HepG2 (cell line): Measurements from ENCODE around the gene TNPO3. TPM values are rescaled to one million over a fixed set of nuclear protein-coding genes. Genes with fewer than 3 reads are reported as not detected.

Source experiments
- ATAC-seq: fragments of 200-7000 bp; cut with Tn5 transposase; 3 replicates; pipeline ENCODE4 v1.9.1; 2020; ENCODE audit warnings: mild to moderate bottlenecking, moderate library complexity
- BruUV-seq: library from RNA; stranded (reverse); fragments of 400-500 nt; replicated peaks from 2 replicates; lab custom pipeline; 2021; lab: Mats Ljungman, UMichigan
- CTCF ChIA-PET: fragments of 300-600 bp; formaldehyde crosslinking; extraction: SDS; loops from one replicate; lab custom pipeline; 2021; ENCODE audit warnings: low total read pairs, inconsistent platforms, low intra/inter-chr PET ratio; lab: Yijun Ruan, JAX
- POLR2A ChIA-PET: fragments of 350-600 bp; sonication (Branson Sonifier 250); formaldehyde crosslinking; loops from one replicate; lab custom pipeline; 2020; ENCODE audit warnings: antibody characterized with exemption, inconsistent platforms; lab: Yijun Ruan, JAX
- DNase-seq: peaks from one replicate; pipeline ENCODE4 v3.0.0-alpha.2; 2015; ENCODE audit warnings: low spot score
- FAIRE-seq: peaks from 3 replicates; lab custom pipeline; 2011; peaks lifted over from hg19 to GRCh38; lab: Jason Lieb, UNC
- H2AFZ ChIP-seq: one replicate; pipeline ENCODE4 v1.6.1; 2011; ENCODE audit warnings: low read length, inconsistent platforms
- H3K27ac ChIP-seq: fragments of 300-600 bp; 3 replicates; pipeline ENCODE4 v1.8.0; 2011; ENCODE audit warnings: mixed run types, mild to moderate bottlenecking, mixed read lengths, low read length, inconsistent platforms; ENCODE audit not compliant: insufficient read depth; ENCODE audit errors: extremely low read length
- H3K27me3 ChIP-seq, 2 experiments: fragments of 200-600 bp in 1 of 2; 2 replicates in 1 of 2; 3 replicates in 1 of 2; pipeline versions ENCODE4 v1.6.0 to v1.8.0; 2011; ENCODE audit warnings: low read length in 2 of 2, mild to moderate bottlenecking in 2 of 2, moderate library complexity in 2 of 2, inconsistent platforms in 1 of 2; ENCODE audit not compliant: insufficient read depth in 2 of 2, control insufficient read depth in 1 of 2
- H3K36me3 ChIP-seq, 2 experiments: fragments of 200-600 bp in 1 of 2; replicated peaks in 1 of 2; 2 replicates in 1 of 2; 3 replicates in 1 of 2; pipeline versions ENCODE4 v1.5.1 to v1.8.0; 2011; ENCODE audit warnings: low read length in 2 of 2, inconsistent platforms in 1 of 2; ENCODE audit not compliant: insufficient read depth in 2 of 2, control insufficient read depth in 1 of 2
- H3K4me1 ChIP-seq: 2 replicates; pipeline ENCODE4 v1.5.1; 2012; ENCODE audit warnings: low read length, inconsistent platforms; ENCODE audit not compliant: insufficient read depth
- H3K4me2 ChIP-seq: 2 replicates; pipeline ENCODE4 v1.6.0; 2011; ENCODE audit warnings: low read depth, low read length, inconsistent platforms
- H3K4me3 ChIP-seq, 3 experiments: fragments of 200-600 bp in 1 of 3; sonication (generic), shearing (Covaris generic) in 1 of 3; replicated peaks in 1 of 3; 2 replicates each; pipeline ENCODE4 v1.5.1; 2011 to 2016; ENCODE audit warnings: low read length in 3 of 3, inconsistent platforms in 2 of 3, low read depth in 2 of 3, mild to moderate bottlenecking in 2 of 3, control low read depth in 1 of 3, mixed read lengths in 1 of 3; ENCODE audit not compliant: insufficient read depth in 1 of 3
- H3K79me2 ChIP-seq: one replicate; pipeline ENCODE4 v1.6.1; 2011; ENCODE audit warnings: low read length, inconsistent platforms; ENCODE audit not compliant: insufficient read depth
- H3K9ac ChIP-seq: 2 replicates; pipeline ENCODE4 v1.6.0; 2011; ENCODE audit warnings: mild to moderate bottlenecking, low read depth, low read length, inconsistent platforms; ENCODE audit not compliant: insufficient read depth
- H3K9me3 ChIP-seq: 2 replicates; pipeline ENCODE4 v1.5.1; 2012; ENCODE audit warnings: mild to moderate bottlenecking, low read length
- H4K20me1 ChIP-seq: 2 replicates; pipeline ENCODE4 v1.6.0; 2011; ENCODE audit warnings: inconsistent platforms, mild to moderate bottlenecking, low read length, moderate library complexity; ENCODE audit not compliant: insufficient read depth
- ATF7 ChIP-seq, 2 experiments: fragments of 450-650 bp in 1 of 2; sonication (generic) in 1 of 2; formaldehyde crosslinking in 1 of 2; IDR thresholded peaks; 2 replicates each; pipeline versions ENCODE4 v1.4.0 to v1.6.1; 2016 to 2020; ENCODE audit warnings: antibody characterized with exemption in 1 of 2, mild to moderate bottlenecking in 1 of 2, missing genetic modification reagents in 1 of 2
- KDM4B ChIP-seq: sonication (generic); formaldehyde crosslinking; IDR thresholded peaks from 2 replicates; pipeline ENCODE4 v1.4.0; 2020; ENCODE audit warnings: missing genetic modification reagents
- KDM6A ChIP-seq: IDR thresholded peaks from 2 replicates; pipeline ENCODE4 v1.6.1; 2016; ENCODE audit warnings: low read depth
- PAXIP1 ChIP-seq: sonication (generic); formaldehyde crosslinking; conservative IDR thresholded peaks from 2 replicates; pipeline ENCODE4 v1.4.0; 2020; ENCODE audit warnings: mild to moderate bottlenecking, missing genetic modification reagents, moderate library complexity
- RELA ChIP-seq: sonication (generic); formaldehyde crosslinking; IDR thresholded peaks from 2 replicates; pipeline ENCODE4 v1.4.0; 2020; ENCODE audit warnings: missing genetic modification reagents
- RFX3 ChIP-seq: IDR thresholded peaks from 2 replicates; pipeline ENCODE4 v1.6.1; 2016; ENCODE audit warnings: missing biosample characterization, missing genetic modification reagents
- TP53 ChIP-seq: sonication (generic); formaldehyde crosslinking; conservative IDR thresholded peaks from 2 replicates; pipeline ENCODE4 v1.4.0; 2020; ENCODE audit warnings: missing genetic modification reagents
- ZNF234 ChIP-seq: sonication (generic); formaldehyde crosslinking; conservative IDR thresholded peaks from 2 replicates; pipeline ENCODE4 v1.5.1; 2020; ENCODE audit warnings: mild to moderate bottlenecking, missing genetic modification reagents
- ZNF605 ChIP-seq: sonication (generic); formaldehyde crosslinking; IDR thresholded peaks from 2 replicates; pipeline ENCODE4 v1.8.0; 2022; ENCODE audit warnings: mild to moderate bottlenecking, missing genetic modification reagents
- WGBS: methylation state at CpG from one replicate; pipeline ENCODE4 v1.1.6; 2017; ENCODE audit warnings: low lambda C conversion rate; 5-methylcytosine and 5-hydroxymethylcytosine counted together
- in situ Hi-C: cut with HindIII; loops from 2 replicates; pipeline ENCODE4 v1.10.0; 2017; ENCODE audit warnings: low pct_unique_long_range_greater_than_20kb; ENCODE audit not compliant: extremely low pct_ligation_motif_present
- intact Hi-C: fragments of 100-400 bp; cut with micrococcal nuclease; formaldehyde crosslinking; loops from one replicate; pipeline ENCODE4 v1.10.0; 2022; ENCODE audit not compliant: unreplicated experiment
- polyA plus RNA-seq, 8 experiments: library from polyadenylated mRNA; depleted of rRNA in 3 of 8; stranded (reverse) in 7 of 8; unstranded in 1 of 8; fragments of >200 nt; fragmentation: Illumina TruSeq in 4 of 8; extraction: Trizol in 4 of 8; gene quantifications; 2 replicates each; pipeline versions ENCODE4 v1.2.1 to v1.2.3, GENCODE V29; 2011 to 2016; ENCODE audit warnings: low read depth in 4 of 8, missing spikeins in 1 of 8, mixed read lengths in 1 of 8; ENCODE audit not compliant: insufficient read depth in 1 of 8
- total RNA-seq, 5 experiments: library from RNA; depleted of rRNA; stranded (reverse); fragments of >200 nt; fragmentation: Illumina TruSeq; extraction: Trizol; gene quantifications; 2 replicates each; pipeline ENCODE4 v1.2.3, GENCODE V29; 2016; ENCODE audit warnings: low read depth in 1 of 5
- TF ChIP-seq, protein P1 (sequence below): sonication (generic); formaldehyde crosslinking; IDR thresholded peaks from 2 replicates; pipeline ENCODE4 v1.5.0; 2020; ENCODE audit warnings: mild to moderate bottlenecking, low read depth, missing genetic modification reagents, borderline replicate concordance
- TF ChIP-seq, protein P2 (sequence below): sonication (generic); formaldehyde crosslinking; IDR thresholded peaks from 2 replicates; pipeline ENCODE4 v1.5.0; 2020; ENCODE audit warnings: missing genetic modification reagents

The TNPO3 gene
- total and polyA plus RNA-seq, 2 of the 13 experiments (the other 11 are each of a cell fraction or from before 2014, with no cell fraction given): 23.8 to 44.6 TPM

- CTCF ChIA-PET: no interaction called here
- Histone ChIP-seq H3K27me3 (no peaks in the 10 kb centered on the region), H3K27ac (no peak overlapping the region), H3K9ac (no peak overlapping the region), H3K4me1 (no peaks in the 10 kb centered on the region), H3K79me2 (no peaks in the 10 kb centered on the region), H4K20me1 (no peaks in the 10 kb centered on the region; the same call in 1 of the 2 replicates), H3K9me3 (no peaks in the 10 kb centered on the region), H3K4me2 (no peak overlapping the region), H3K4me3 (no peak overlapping the region), H3K36me3 (peaks cover 15 to 71% of the 10 kb centered on the region in 2 experiments), H2AFZ (no peak overlapping the region)
- no TSS peak for BruUV-seq
- TF ChIP-seq PAXIP1 (CRISPR knock-in tag) (no peak), RFX3 (CRISPR knock-in tag) (no peak), RELA (no peak), KDM6A (CRISPR knock-in tag) (no peak), ATF7 (IDR thresholded peaks at IDR 0.05) (no peak), ATF7 (CRISPR knock-in tag; IDR thresholded peaks at IDR 0.05) (no peak), KDM4B (no peak), ZNF605 (CRISPR knock-in tag) (no peak), ZNF234 (CRISPR knock-in tag) (no peak), TP53 (CRISPR knock-in tag) (no peak)
- TF ChIP-seq, protein P1, sequence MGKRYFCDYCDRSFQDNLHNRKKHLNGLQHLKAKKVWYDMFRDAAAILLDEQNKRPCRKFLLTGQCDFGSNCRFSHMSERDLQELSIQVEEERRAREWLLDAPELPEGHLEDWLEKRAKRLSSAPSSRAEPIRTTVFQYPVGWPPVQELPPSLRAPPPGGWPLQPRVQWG: no peak
- TF ChIP-seq, protein P2, sequence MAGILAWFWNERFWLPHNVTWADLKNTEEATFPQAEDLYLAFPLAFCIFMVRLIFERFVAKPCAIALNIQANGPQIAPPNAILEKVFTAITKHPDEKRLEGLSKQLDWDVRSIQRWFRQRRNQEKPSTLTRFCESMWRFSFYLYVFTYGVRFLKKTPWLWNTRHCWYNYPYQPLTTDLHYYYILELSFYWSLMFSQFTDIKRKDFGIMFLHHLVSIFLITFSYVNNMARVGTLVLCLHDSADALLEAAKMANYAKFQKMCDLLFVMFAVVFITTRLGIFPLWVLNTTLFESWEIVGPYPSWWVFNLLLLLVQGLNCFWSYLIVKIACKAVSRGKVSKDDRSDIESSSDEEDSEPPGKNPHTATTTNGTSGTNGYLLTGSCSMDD (CRISPR knock-in tag): no peak
- whole genome bisulfite sequencing: 98% methylated on average over 4 of the region's 4 CpGs
- intact Hi-C loops: no loop called here
- FAIRE-seq: no peak
- in situ Hi-C loops: no loop called here
- POLR2A ChIA-PET: no interaction called here
- ATAC-seq: no peak
- no peak for DNase-seq
These were observed 95.6 kb downstream of the TNPO3 start for GRCh38 chr7:128959296-128959695.
